Testis (tissue), 2 donors: ENCODE results near the gene RPTOR.

ENCODE experiments used
- POLR2A ChIP-seq: fragments of 450-650 bp; IDR thresholded peaks from one replicate; pipeline ENCODE4 v1.6.1; 2017; ENCODE audit warnings: antibody characterized with exemption, mild to moderate bottlenecking, moderate library complexity
- TF ChIP-seq, protein P1 (sequence below), 3 experiments: fragments of 450-650 bp in 2 of 3; fragments of 200-600 bp in 1 of 3; sonication (generic) in 1 of 3; IDR thresholded peaks; one replicate each; pipeline ENCODE4 v1.5.1; 2016 to 2019; ENCODE audit warnings: antibody characterized with exemption in 3 of 3, mild to moderate bottlenecking in 2 of 3, moderate library complexity in 1 of 3

DNA sequence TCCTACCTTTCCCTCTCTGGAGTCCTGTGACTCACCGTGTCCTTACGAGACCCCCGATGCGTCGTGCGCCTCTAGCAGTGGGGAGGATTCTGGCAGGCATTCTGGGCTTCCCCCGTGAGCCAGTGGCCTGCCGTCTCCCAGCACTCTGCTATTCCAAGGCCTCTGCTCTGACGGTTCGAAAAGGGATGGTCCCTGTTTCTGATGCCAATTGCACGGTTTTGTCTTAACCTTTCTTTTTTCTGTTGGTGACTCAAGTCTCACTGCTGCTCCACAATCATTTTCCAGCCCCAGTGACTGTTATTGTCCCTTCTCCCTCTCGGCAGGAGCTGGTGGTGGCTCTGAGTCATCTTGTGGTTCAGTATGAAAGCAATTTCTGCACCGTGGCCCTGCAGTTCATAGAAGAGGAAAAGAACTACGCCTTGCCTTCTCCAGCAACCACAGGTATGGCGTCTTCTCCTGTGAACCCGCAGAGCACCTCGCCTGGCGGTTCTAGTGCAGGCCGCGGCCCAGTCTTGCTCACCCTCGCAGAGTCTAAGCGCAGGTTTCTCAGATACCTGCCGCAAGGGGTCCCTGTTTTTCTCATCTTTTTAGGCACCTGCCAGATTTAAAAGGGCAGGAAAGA is 346.9 kb downstream of the RPTOR start:
- TF ChIP-seq, protein P1, sequence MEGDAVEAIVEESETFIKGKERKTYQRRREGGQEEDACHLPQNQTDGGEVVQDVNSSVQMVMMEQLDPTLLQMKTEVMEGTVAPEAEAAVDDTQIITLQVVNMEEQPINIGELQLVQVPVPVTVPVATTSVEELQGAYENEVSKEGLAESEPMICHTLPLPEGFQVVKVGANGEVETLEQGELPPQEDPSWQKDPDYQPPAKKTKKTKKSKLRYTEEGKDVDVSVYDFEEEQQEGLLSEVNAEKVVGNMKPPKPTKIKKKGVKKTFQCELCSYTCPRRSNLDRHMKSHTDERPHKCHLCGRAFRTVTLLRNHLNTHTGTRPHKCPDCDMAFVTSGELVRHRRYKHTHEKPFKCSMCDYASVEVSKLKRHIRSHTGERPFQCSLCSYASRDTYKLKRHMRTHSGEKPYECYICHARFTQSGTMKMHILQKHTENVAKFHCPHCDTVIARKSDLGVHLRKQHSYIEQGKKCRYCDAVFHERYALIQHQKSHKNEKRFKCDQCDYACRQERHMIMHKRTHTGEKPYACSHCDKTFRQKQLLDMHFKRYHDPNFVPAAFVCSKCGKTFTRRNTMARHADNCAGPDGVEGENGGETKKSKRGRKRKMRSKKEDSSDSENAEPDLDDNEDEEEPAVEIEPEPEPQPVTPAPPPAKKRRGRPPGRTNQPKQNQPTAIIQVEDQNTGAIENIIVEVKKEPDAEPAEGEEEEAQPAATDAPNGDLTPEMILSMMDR (IDR thresholded peaks at IDR 0.05), result no peak
- no peak for TF ChIP-seq POLR2A
